ENCODE measurements around the gene GALNT11. TPM values are rescaled to one million over a fixed set of nuclear protein-coding genes. Genes with fewer than 3 reads are reported as not detected.

The GALNT11 gene
- polyA plus RNA-seq, 3 donors = 17.7 to 25.9 (median 20.6) TPM

DNA sequence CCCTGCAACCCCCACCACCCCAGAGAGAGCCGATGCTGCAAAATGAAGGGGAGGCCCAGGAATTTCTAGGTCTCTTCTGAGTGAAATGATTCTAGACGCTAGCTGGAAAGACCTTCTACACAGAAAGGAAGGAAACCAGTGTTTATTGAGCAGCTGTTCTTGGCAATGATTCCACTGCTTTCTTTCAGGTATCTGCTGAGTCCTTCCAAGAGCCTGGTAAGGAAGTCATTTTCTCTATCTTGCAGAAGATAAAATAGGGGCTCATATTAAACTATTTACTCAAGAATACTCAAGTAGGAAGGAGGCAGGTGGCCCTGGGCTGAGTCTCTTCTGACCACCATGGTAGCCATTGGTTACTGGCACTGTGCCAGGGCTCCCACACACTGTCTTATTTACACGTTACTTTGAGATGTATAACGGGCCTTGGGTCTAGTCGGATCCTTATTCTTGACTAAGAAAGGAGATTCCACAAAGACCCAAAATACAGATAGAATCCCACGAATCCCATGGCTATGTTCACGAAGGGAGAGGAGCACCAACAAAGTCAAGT lies 112.1 kb downstream of the GALNT11 start:
- Mint-ChIP-seq H3K4me3 (no peak overlapping the region), H3K9me3 (no peaks in the 10 kb centered on the region), H3K27ac (no peak overlapping the region), H3K4me1 (no peaks in the 10 kb centered on the region), H3K36me3 (peaks cover 72 to 89% of the 10 kb centered on the region in 2 donors), H3K27me3 (ENCODE audit: low read depth in 3 of 3) (no peaks in the 10 kb centered on the region)
- H2AFZ ChIP-seq (ENCODE audit: insufficient read depth, low read depth, low read length, poor library complexity, severe bottlenecking) = no peak overlapping the region
- no peak overlapping the region for H3K4me3 ChIP-seq (replicated peaks in 1 of 3; ENCODE audit: low read depth in 2 of 3, low read length in 3 of 3)
- intact Hi-C loops (cut with micrococcal nuclease) = no loop called here
- no peaks in the 10 kb centered on the region for H3K27me3 ChIP-seq (ENCODE audit: control insufficient read depth in 2 of 2, insufficient read depth in 2 of 2, low read length in 2 of 2)
- H3K9me3 ChIP-seq (replicated peaks in 1 of 2; ENCODE audit: control insufficient read depth in 1 of 2, insufficient read depth in 1 of 2, low read length in 2 of 2) = no peaks in the 10 kb centered on the region
- peaks cover 78 to 100% of the 10 kb centered on the region in 2 donors for H3K36me3 ChIP-seq (replicated peaks in 1 of 2; ENCODE audit: control insufficient read depth in 1 of 2, insufficient read depth in 2 of 2, low read length in 2 of 2)
- no peak overlapping the region for H3K9ac ChIP-seq (ENCODE audit: insufficient read depth, low read length, poor library complexity, severe bottlenecking)
- TF ChIP-seq, protein P1, sequence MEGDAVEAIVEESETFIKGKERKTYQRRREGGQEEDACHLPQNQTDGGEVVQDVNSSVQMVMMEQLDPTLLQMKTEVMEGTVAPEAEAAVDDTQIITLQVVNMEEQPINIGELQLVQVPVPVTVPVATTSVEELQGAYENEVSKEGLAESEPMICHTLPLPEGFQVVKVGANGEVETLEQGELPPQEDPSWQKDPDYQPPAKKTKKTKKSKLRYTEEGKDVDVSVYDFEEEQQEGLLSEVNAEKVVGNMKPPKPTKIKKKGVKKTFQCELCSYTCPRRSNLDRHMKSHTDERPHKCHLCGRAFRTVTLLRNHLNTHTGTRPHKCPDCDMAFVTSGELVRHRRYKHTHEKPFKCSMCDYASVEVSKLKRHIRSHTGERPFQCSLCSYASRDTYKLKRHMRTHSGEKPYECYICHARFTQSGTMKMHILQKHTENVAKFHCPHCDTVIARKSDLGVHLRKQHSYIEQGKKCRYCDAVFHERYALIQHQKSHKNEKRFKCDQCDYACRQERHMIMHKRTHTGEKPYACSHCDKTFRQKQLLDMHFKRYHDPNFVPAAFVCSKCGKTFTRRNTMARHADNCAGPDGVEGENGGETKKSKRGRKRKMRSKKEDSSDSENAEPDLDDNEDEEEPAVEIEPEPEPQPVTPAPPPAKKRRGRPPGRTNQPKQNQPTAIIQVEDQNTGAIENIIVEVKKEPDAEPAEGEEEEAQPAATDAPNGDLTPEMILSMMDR (IDR thresholded peaks at IDR 0.05) = no peak
- no peak overlapping the region for H3K4me2 ChIP-seq (replicated peaks; ENCODE audit: extremely low read depth, low read length, poor library complexity, severe bottlenecking)
- WGBS (ENCODE audit: insufficient coverage) = 95% methylated on average over 2 of the region's 7 CpGs
- H3K79me2 ChIP-seq (ENCODE audit: insufficient read depth, low read length) = no peaks in the 10 kb centered on the region
- no peak for DNase-seq
- H3K4me1 ChIP-seq (ENCODE audit: control insufficient read depth in 1 of 2, insufficient read depth in 2 of 2, low read length in 2 of 2) = no peaks in the 10 kb centered on the region
- H4K20me1 ChIP-seq (ENCODE audit: insufficient read depth, low read length) = peaks cover 22% of the 10 kb centered on the region
- peak overlapping the region in 1 of 2 donors; percentile 22 for H3K27ac ChIP-seq (ENCODE audit: low read depth in 1 of 2, low read length in 2 of 2)

DNA sequence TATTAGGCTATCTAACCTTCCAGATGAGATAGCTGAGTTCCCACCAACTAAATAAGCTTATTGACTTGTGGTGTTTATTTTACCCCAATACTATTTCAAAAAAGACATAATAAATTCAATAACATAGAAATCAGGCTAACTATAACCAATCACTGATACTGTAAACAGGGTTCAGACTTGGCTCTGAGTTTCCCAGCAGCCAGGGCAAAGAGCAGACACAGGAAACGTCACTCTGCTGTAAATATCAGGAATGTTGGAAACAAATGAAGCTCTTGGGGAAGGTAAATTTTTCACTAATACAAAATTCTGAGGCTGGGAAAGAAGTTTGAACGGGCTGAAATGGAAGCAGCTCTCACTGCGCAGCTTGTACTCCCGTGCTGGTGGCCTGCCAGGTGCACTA lies 114.6 kb downstream of the GALNT11 start:
- Histone ChIP-seq H3K4me1 (ENCODE audit: control insufficient read depth in 1 of 2, insufficient read depth in 2 of 2, low read length in 2 of 2) (no peaks in the 10 kb centered on the region), H2AFZ (ENCODE audit: insufficient read depth, low read depth, low read length, poor library complexity, severe bottlenecking) (no peak overlapping the region), H3K4me3 (replicated peaks in 1 of 3; ENCODE audit: low read depth in 2 of 3, low read length in 3 of 3) (no peak overlapping the region), H3K4me2 (replicated peaks; ENCODE audit: extremely low read depth, low read length, poor library complexity, severe bottlenecking) (no peak overlapping the region), H3K9me3 (replicated peaks in 1 of 2; ENCODE audit: control insufficient read depth in 1 of 2, insufficient read depth in 1 of 2, low read length in 2 of 2) (no peaks in the 10 kb centered on the region), H3K36me3 (replicated peaks in 1 of 2; ENCODE audit: control insufficient read depth in 1 of 2, insufficient read depth in 2 of 2, low read length in 2 of 2) (peaks cover 82 to 100% of the 10 kb centered on the region in 2 donors), H3K9ac (ENCODE audit: insufficient read depth, low read length, poor library complexity, severe bottlenecking) (no peak overlapping the region), H3K27ac (ENCODE audit: low read depth in 1 of 2, low read length in 2 of 2) (no peak overlapping the region), H3K27me3 (ENCODE audit: control insufficient read depth in 2 of 2, insufficient read depth in 2 of 2, low read length in 2 of 2) (no peaks in the 10 kb centered on the region), H3K79me2 (ENCODE audit: insufficient read depth, low read length) (no peaks in the 10 kb centered on the region), H4K20me1 (ENCODE audit: insufficient read depth, low read length) (peaks cover 47% of the 10 kb centered on the region)
- no peak overlapping the region for H3K4me3 Mint-ChIP-seq
- DNase-seq = no peak
- peak overlapping the region in 1 of 7 donors; percentile 6 for H3K27ac Mint-ChIP-seq
- TF ChIP-seq, protein P1 (IDR thresholded peaks at IDR 0.05) = no peak
- peaks cover 84 to 90% of the 10 kb centered on the region in 2 donors for H3K36me3 Mint-ChIP-seq
- H3K4me1 Mint-ChIP-seq = no peaks in the 10 kb centered on the region
- H3K27me3 Mint-ChIP-seq (ENCODE audit: low read depth in 3 of 3) = no peaks in the 10 kb centered on the region
- WGBS (ENCODE audit: insufficient coverage) = no CpG with 5 or more reads among the region's 4 CpGs
- peaks cover 0 to 2% (median 0%) of the 10 kb centered on the region in 7 donors for H3K9me3 Mint-ChIP-seq
- intact Hi-C loops (cut with micrococcal nuclease) = no loop called here

Data from CD14-positive monocyte (primary cell).